WTC11 (cell line): ENCODE data around the gene CBLB. TPM values are rescaled to one million over a fixed set of nuclear protein-coding genes. Genes with fewer than 3 reads are reported as not detected.

Experiments used
- ATAC-seq: fragments of 200-7000 bp; cut with Tn5 transposase; 2 replicates; pipeline ENCODE4 v1.10.0; 2021; ENCODE audit warnings: mild to moderate bottlenecking, moderate library complexity
- CTCF ChIA-PET: fragments of 300-600 bp; sonication (Branson Sonifier 250); formaldehyde crosslinking; loops from one replicate; lab custom pipeline; 2021; ENCODE audit warnings: antibody characterized with exemption; lab: Charles Lee
- POLR2A ChIA-PET: fragments of 350-600 bp; sonication (Branson Sonifier 250); formaldehyde crosslinking; loops from one replicate; lab custom pipeline; 2021; ENCODE audit warnings: antibody characterized with exemption; lab: Charles Lee
- DNase-seq: peaks from one replicate; pipeline ENCODE4 v3.0.0; 2021; ENCODE audit warnings: low spot score
- H3K27ac Mint-ChIP-seq: 2 replicates; pipeline ENCODE4 v1.8.0; 2021; ENCODE audit warnings: mixed read lengths
- H3K27me3 Mint-ChIP-seq: 2 replicates; pipeline ENCODE4 v1.8.0; 2021; ENCODE audit warnings: low read depth, mild to moderate bottlenecking, moderate library complexity, mixed read lengths
- H3K36me3 Mint-ChIP-seq: 2 replicates; pipeline ENCODE4 v1.8.0; 2021; ENCODE audit warnings: mixed read lengths
- H3K4me1 Mint-ChIP-seq: 2 replicates; pipeline ENCODE4 v1.8.0; 2022; ENCODE audit warnings: mixed read lengths
- H3K4me3 Mint-ChIP-seq: 2 replicates; pipeline ENCODE4 v1.8.0; 2021; ENCODE audit warnings: mild to moderate bottlenecking, moderate library complexity, mixed read lengths
- H3K9me3 Mint-ChIP-seq: 2 replicates; pipeline ENCODE4 v1.8.0; 2021; ENCODE audit warnings: mixed read lengths
- ATF2 ChIP-seq: sonication (generic); formaldehyde crosslinking; IDR thresholded peaks from 2 replicates; pipeline ENCODE4 v1.8.1; 2022; ENCODE audit warnings: low read depth, missing genetic modification reagents, borderline replicate concordance
- CDX4 ChIP-seq: fragments of 250-450 bp; sonication (Bioruptor Pico); IDR thresholded peaks from 2 replicates; pipeline ENCODE4 v1.9.0; 2021; ENCODE audit warnings: moderate library complexity, mild to moderate bottlenecking, inconsistent platforms, borderline replicate concordance
- CREM ChIP-seq: sonication (generic); formaldehyde crosslinking; IDR thresholded peaks from 2 replicates; pipeline ENCODE4 v1.8.1; 2022; ENCODE audit warnings: mild to moderate bottlenecking, missing genetic modification reagents, moderate library complexity
- FOXK1 ChIP-seq: sonication (generic); formaldehyde crosslinking; IDR thresholded peaks from 2 replicates; pipeline ENCODE4 v1.8.0; 2022; ENCODE audit warnings: mild to moderate bottlenecking, moderate library complexity, missing genetic modification reagents
- JAZF1 ChIP-seq: fragments of 250-450 bp; sonication (Bioruptor Pico); IDR thresholded peaks from 2 replicates; pipeline ENCODE4 v1.9.0; 2021; ENCODE audit warnings: moderate library complexity, mild to moderate bottlenecking, inconsistent platforms
- JUN ChIP-seq: sonication (generic); formaldehyde crosslinking; IDR thresholded peaks from 2 replicates; pipeline ENCODE4 v1.8.0; 2023; ENCODE audit warnings: mild to moderate bottlenecking, missing genetic modification reagents
- KAT7 ChIP-seq: sonication (generic); formaldehyde crosslinking; IDR thresholded peaks from 2 replicates; pipeline ENCODE4 v1.8.1; 2023; ENCODE audit warnings: missing genetic modification reagents, mild to moderate bottlenecking, borderline replicate concordance
- MYBL2 ChIP-seq: sonication (generic); formaldehyde crosslinking; IDR thresholded peaks from 2 replicates; pipeline ENCODE4 v1.8.1; 2023; ENCODE audit warnings: mild to moderate bottlenecking, moderate library complexity, missing genetic modification reagents
- NR1H2 ChIP-seq: sonication (generic); formaldehyde crosslinking; IDR thresholded peaks from 2 replicates; pipeline ENCODE4 v1.9.0; 2021; ENCODE audit warnings: mild to moderate bottlenecking, moderate library complexity, missing genetic modification reagents
- RELA ChIP-seq: sonication (generic); formaldehyde crosslinking; IDR thresholded peaks from 2 replicates; pipeline ENCODE4 v1.8.1; 2022; ENCODE audit warnings: missing genetic modification reagents, mild to moderate bottlenecking, borderline replicate concordance
- TP53 ChIP-seq: sonication (generic); formaldehyde crosslinking; IDR thresholded peaks from 2 replicates; pipeline ENCODE4 v1.8.1; 2023; ENCODE audit warnings: mild to moderate bottlenecking, missing genetic modification reagents
- ZBTB21 ChIP-seq: sonication (generic); formaldehyde crosslinking; IDR thresholded peaks from 2 replicates; pipeline ENCODE4 v1.8.1; 2023; ENCODE audit warnings: mild to moderate bottlenecking, missing genetic modification reagents, borderline replicate concordance
- ZMAT4 ChIP-seq: fragments of 250-450 bp; sonication (Bioruptor Pico); IDR thresholded peaks from 2 replicates; pipeline ENCODE4 v1.9.0; 2021; ENCODE audit warnings: mild to moderate bottlenecking
- ZNF416 ChIP-seq: fragments of 250-450 bp; sonication (Bioruptor Pico); IDR thresholded peaks from 2 replicates; pipeline ENCODE4 v1.9.0; 2021; ENCODE audit warnings: mild to moderate bottlenecking, inconsistent platforms
- ZNF532 ChIP-seq: fragments of 250-450 bp; sonication (Bioruptor Pico); IDR thresholded peaks from 2 replicates; pipeline ENCODE4 v1.9.0; 2021; ENCODE audit warnings: mild to moderate bottlenecking, borderline replicate concordance
- total RNA-seq: library from RNA; stranded (reverse); gene quantifications from 3 replicates; pipeline ENCODE4 v1.2.3, GENCODE V29; 2021

The CBLB gene
- total RNA-seq, 1 experiment from 2014 or later: 19.8 TPM

GRCh38 chr3:105656651-105657504 is 211.9 kb downstream of the CBLB start:
- ChIA-PET CTCF (no interaction called here), POLR2A (no interaction called here)
- H3K36me3 Mint-ChIP-seq: peaks cover 14% of the 10 kb centered on the region
- H3K4me3 Mint-ChIP-seq: no peak overlapping the region
- no peak overlapping the region for H3K27ac Mint-ChIP-seq
- DNase-seq (no peak), ATAC-seq (no peak)
- H3K4me1 Mint-ChIP-seq: peaks cover 6% of the 10 kb centered on the region
- no peaks in the 10 kb centered on the region for H3K27me3 Mint-ChIP-seq
- no peaks in the 10 kb centered on the region for H3K9me3 Mint-ChIP-seq
- TF ChIP-seq MYBL2 (CRISPR knock-in tag): no peak
- no peak for TF ChIP-seq CDX4 (CRISPR knock-in tag)
- no peak for TF ChIP-seq TP53 (CRISPR knock-in tag)
- TF ChIP-seq JAZF1 (CRISPR knock-in tag): no peak
- no peak for TF ChIP-seq NR1H2 (CRISPR knock-in tag)
- no peak for TF ChIP-seq ATF2 (CRISPR knock-in tag)
- no peak for TF ChIP-seq CREM (CRISPR knock-in tag)
- TF ChIP-seq ZNF416: no peak
- TF ChIP-seq ZMAT4: no peak

GRCh38 chr3:105653868-105654267 is 214.9 kb downstream of the CBLB start:
- Mint-ChIP-seq H3K27ac (no peak overlapping the region), H3K9me3 (no peaks in the 10 kb centered on the region), H3K36me3 (peaks cover 8% of the 10 kb centered on the region), H3K4me3 (no peak overlapping the region), H3K27me3 (no peaks in the 10 kb centered on the region), H3K4me1 (peaks cover 6% of the 10 kb centered on the region)
- CTCF ChIA-PET: no interaction called here
- DNase-seq (no peak), ATAC-seq (no peak)
- no peak for TF ChIP-seq ZMAT4
- no peak for TF ChIP-seq FOXK1
- TF ChIP-seq ZNF532: no peak
- no peak for TF ChIP-seq JUN (CRISPR knock-in tag)
- TF ChIP-seq RELA: no peak
- TF ChIP-seq KAT7 (CRISPR knock-in tag): no peak
- TF ChIP-seq CDX4 (CRISPR knock-in tag): no peak
- no peak for TF ChIP-seq ZBTB21 (CRISPR knock-in tag)
- POLR2A ChIA-PET: no interaction called here
